Activated CD8-positive, alpha-beta T cell treated with anti-CD3 and anti-CD28 coated beads for 36 hours (primary cell): Measurements from ENCODE around the gene RIBC2. TPM values are rescaled to one million over a fixed set of nuclear protein-coding genes. Genes with fewer than 3 reads are reported as not detected.
"Not testable (repeated sequence)": the region's sequence is repeated elsewhere in the genome, so short reads cannot be mapped to it uniquely, and the experiment has no call there.

Experiments used
- ATAC-seq: fragments of 200-7000 bp; cut with Tn5 transposase; one replicate; pipeline ENCODE4 v1.10.0; 2021; ENCODE audit warnings: mild to moderate bottlenecking, moderate library complexity
- CTCF ChIA-PET: fragments of 350-600 bp; sonication (Branson Sonifier 250); formaldehyde crosslinking; loops from one replicate; lab custom pipeline; 2021; ENCODE audit warnings: antibody characterized with exemption; lab: Charles Lee
- POLR2A ChIA-PET: fragments of 350-600 bp; sonication (Branson Sonifier 250); formaldehyde crosslinking; loops from one replicate; lab custom pipeline; 2021; ENCODE audit warnings: antibody characterized with exemption; lab: Charles Lee
- DNase-seq: peaks from one replicate; pipeline ENCODE4 v3.0.0-alpha.2; 2020
- H3K27ac Mint-ChIP-seq: one replicate; pipeline ENCODE4 v1.8.0; 2021; ENCODE audit warnings: mild to moderate bottlenecking, mixed read lengths
- H3K27me3 Mint-ChIP-seq: one replicate; pipeline ENCODE4 v1.8.0; 2021; ENCODE audit warnings: mixed read lengths
- H3K36me3 Mint-ChIP-seq: one replicate; pipeline ENCODE4 v1.8.0; 2021; ENCODE audit warnings: low read depth, mixed read lengths
- H3K4me1 Mint-ChIP-seq: one replicate; pipeline ENCODE4 v1.8.0; 2021; ENCODE audit warnings: low read depth, mixed read lengths
- H3K4me3 Mint-ChIP-seq: one replicate; pipeline ENCODE4 v1.8.0; 2021; ENCODE audit warnings: mild to moderate bottlenecking, moderate library complexity, mixed read lengths
- H3K9me3 Mint-ChIP-seq: one replicate; pipeline ENCODE4 v1.8.0; 2021; ENCODE audit warnings: mixed read lengths
- CTCF ChIP-seq: fragments of 200-600 bp; IDR thresholded peaks from one replicate; pipeline ENCODE4 v1.8.0; 2022; ENCODE audit warnings: antibody characterized with exemption, mild to moderate bottlenecking
- intact Hi-C: fragments of 100-400 bp; cut with micrococcal nuclease; formaldehyde crosslinking; loops from one replicate; pipeline ENCODE4 v1.10.0; 2022
- total RNA-seq, 2 experiments: library from RNA; stranded (reverse); gene quantifications; one replicate each; pipeline ENCODE4 v1.2.3, GENCODE V29; 2021

RIBC2 gene
- total RNA-seq, result 10 to 100 TPM in 1 of 2 experiments, 1 to 10 TPM in 1; 9.5 to 10.4 TPM

- H3K4me1 Mint-ChIP-seq, result peaks cover 9% of the 10 kb centered on the region
- POLR2A ChIA-PET, result interaction anchor here (0.6 to 2.5 kb wide), 17 partner anchors 8 to 107 kb away, joined by 3 to 12 read pairs (median 3); partner anchors contain the start of gene FAM118A
- DNase-seq (peak; percentile 93), ATAC-seq (peak; percentile 94)
- peaks cover 1% of the 10 kb centered on the region for H3K9me3 Mint-ChIP-seq
- H3K36me3 Mint-ChIP-seq, result peaks cover 17% of the 10 kb centered on the region
- H3K27ac Mint-ChIP-seq, result peak within 1 kb of the TSS; percentile 85
- H3K4me3 Mint-ChIP-seq, result peak within 1 kb of the TSS; percentile 76
- no peaks in the 10 kb centered on the region for H3K27me3 Mint-ChIP-seq
- CTCF ChIA-PET, result no interaction called here
- TF ChIP-seq CTCF, result no peak
- intact Hi-C loops, result no loop called here
Observed at GRCh38 chr22:45413368-45414211, at the start of gene RIBC2, which contains the start of gene SMC1B. TSS of gene RIBC2 (plus strand) at chr22:45413693. CDS start at chr22:45413887, 194 bp downstream. TSS of gene SMC1B (minus strand) at chr22:45413599. CDS start at chr22:45413567, 32 bp downstream.

GRCh38 chr22:45366713-45367112 lies 46.8 kb upstream of the RIBC2 start:
- H3K9me3 Mint-ChIP-seq, result peaks cover 6% of the 10 kb centered on the region
- ATAC-seq, result no peak
- no peak for TF ChIP-seq CTCF
- H3K4me3 Mint-ChIP-seq, result no peak overlapping the region
- intact Hi-C loops, result no loop called here
- no peak overlapping the region for H3K27ac Mint-ChIP-seq
- DNase-seq, result no peak
- H3K27me3 Mint-ChIP-seq, result peaks cover 4% of the 10 kb centered on the region
- CTCF ChIA-PET, result no interaction called here
- POLR2A ChIA-PET, result no interaction called here
- no peaks in the 10 kb centered on the region for H3K4me1 Mint-ChIP-seq
- H3K36me3 Mint-ChIP-seq, result no peaks in the 10 kb centered on the region

GRCh38 chr22:45373592-45373991 lies 39.9 kb upstream of the RIBC2 start:
- H3K36me3 Mint-ChIP-seq, intact Hi-C loops, DNase-seq, H3K27me3 Mint-ChIP-seq, H3K4me3 Mint-ChIP-seq, H3K4me1 Mint-ChIP-seq, H3K27ac Mint-ChIP-seq, CTCF ChIA-PET, H3K9me3 Mint-ChIP-seq, ATAC-seq: not testable (repeated sequence)
- POLR2A ChIA-PET, result interaction anchor here (0.9 kb wide), 1 partner anchor 40 kb away, joined by 3 read pairs; the partner anchor contains the start of genes RIBC2 and SMC1B

- Mint-ChIP-seq H3K4me3 (no peak overlapping the region), H3K27ac (no peak overlapping the region), H3K27me3 (no peaks in the 10 kb centered on the region), H3K9me3 (no peaks in the 10 kb centered on the region), H3K36me3 (no peaks in the 10 kb centered on the region), H3K4me1 (peaks cover 2% of the 10 kb centered on the region)
- intact Hi-C loops, result no loop called here
- ATAC-seq, result no peak
- CTCF ChIA-PET, result no interaction called here
- no peak for DNase-seq
- no peak for TF ChIP-seq CTCF
- POLR2A ChIA-PET, result no interaction called here
Observed at GRCh38 chr22:45376009-45376408, 37.5 kb upstream of the RIBC2 start.

- Mint-ChIP-seq H3K27me3 (no peaks in the 10 kb centered on the region), H3K4me3 (no peak overlapping the region), H3K27ac (no peak overlapping the region), H3K36me3 (no peaks in the 10 kb centered on the region), H3K4me1 (peaks cover 2% of the 10 kb centered on the region), H3K9me3 (no peaks in the 10 kb centered on the region)
- DNase-seq (no peak), ATAC-seq (no peak)
- CTCF ChIA-PET, result interaction anchor here (1.4 kb wide), 1 partner anchor 10 kb away, joined by 3 read pairs; no protein-coding TSS in a partner anchor
- TF ChIP-seq CTCF, result no peak
- intact Hi-C loops, result no loop called here
- POLR2A ChIA-PET, result no interaction called here
Observed at GRCh38 chr22:45376703-45377102, 36.8 kb upstream of the RIBC2 start.
